GM23338 (cell line): ENCODE results near the gene SART1. TPM values are rescaled to one million over a fixed set of nuclear protein-coding genes. Genes with fewer than 3 reads are reported as not detected.

Source experiments
- ATAC-seq: fragments of 200-7000 bp; cut with Tn5 transposase; 3 replicates; pipeline ENCODE4 v1.9.1; 2020
- DNase-seq: peaks from one replicate; pipeline ENCODE4 v3.0.0-alpha.2; 2015; ENCODE audit warnings: low spot score
- H2AFZ ChIP-seq: fragments of 200-600 bp; sonication (generic); 2 replicates; pipeline ENCODE4 v1.8.0; 2016; ENCODE audit warnings: antibody characterized with exemption, mild to moderate bottlenecking, moderate library complexity
- H3F3A ChIP-seq: fragments of 200-600 bp; sonication (generic); replicated peaks from 2 replicates; pipeline ENCODE4 v1.8.0; 2017; ENCODE audit warnings: antibody characterized with exemption, mixed run types, low read depth
- H3K27ac ChIP-seq: fragments of 200-600 bp; sonication (generic); 2 replicates; pipeline ENCODE4 v1.6.1; 2016; ENCODE audit warnings: low read depth
- H3K27me3 ChIP-seq: fragments of 200-600 bp; sonication (generic); 2 replicates; pipeline ENCODE4 v1.8.0; 2016; ENCODE audit warnings: mild to moderate bottlenecking, mixed run types, moderate library complexity; ENCODE audit not compliant: insufficient read depth
- H3K36me3 ChIP-seq: fragments of 200-600 bp; sonication (generic); 2 replicates; pipeline ENCODE4 v1.8.0; 2016; ENCODE audit warnings: mild to moderate bottlenecking; ENCODE audit not compliant: insufficient read depth
- H3K4me1 ChIP-seq: fragments of 200-600 bp; sonication (generic); 2 replicates; pipeline ENCODE4 v1.8.0; 2016; ENCODE audit warnings: mild to moderate bottlenecking, moderate library complexity; ENCODE audit not compliant: insufficient read depth
- H3K4me2 ChIP-seq: fragments of 200-600 bp; sonication (generic); 2 replicates; pipeline ENCODE4 v1.7.1; 2017; ENCODE audit warnings: mixed run types
- H3K4me3 ChIP-seq: fragments of 200-600 bp; sonication (generic); 2 replicates; pipeline ENCODE4 v1.6.1; 2016; ENCODE audit warnings: mixed run types
- H3K79me2 ChIP-seq: fragments of 200-600 bp; sonication (generic); replicated peaks from 2 replicates; pipeline ENCODE4 v1.8.0; 2017; ENCODE audit warnings: mild to moderate bottlenecking; ENCODE audit not compliant: insufficient read depth
- H3K9me2 ChIP-seq: fragments of 200-600 bp; sonication (generic); 2 replicates; pipeline ENCODE4 v1.8.0; 2017; ENCODE audit not compliant: insufficient read depth
- H4K20me1 ChIP-seq: fragments of 200-600 bp; sonication (generic); replicated peaks from 2 replicates; pipeline ENCODE4 v1.8.0; 2017; ENCODE audit warnings: mild to moderate bottlenecking; ENCODE audit not compliant: insufficient read depth
- H3K27ac Mint-ChIP-seq: 2 replicates; pipeline ENCODE4 v1.8.0; 2020; ENCODE audit warnings: inconsistent platforms, mild to moderate bottlenecking, moderate library complexity, mixed read lengths
- H3K27me3 Mint-ChIP-seq: 3 replicates; pipeline ENCODE4 v1.8.0; 2022; ENCODE audit warnings: low read depth, mild to moderate bottlenecking, moderate library complexity, mixed read lengths, inconsistent platforms; ENCODE audit not compliant: insufficient read depth, poor library complexity
- H3K36me3 Mint-ChIP-seq: 3 replicates; pipeline ENCODE4 v1.8.0; 2021; ENCODE audit warnings: low read depth, mild to moderate bottlenecking, inconsistent platforms, moderate library complexity, mixed read lengths
- H3K4me1 Mint-ChIP-seq: 3 replicates; pipeline ENCODE4 v1.8.0; 2020; ENCODE audit warnings: mild to moderate bottlenecking, inconsistent platforms, mixed read lengths
- H3K4me3 Mint-ChIP-seq: 3 replicates; pipeline ENCODE4 v1.8.0; 2021; ENCODE audit warnings: moderate library complexity, mild to moderate bottlenecking, inconsistent platforms, mixed read lengths
- H3K9me3 Mint-ChIP-seq: 3 replicates; pipeline ENCODE4 v1.8.0; 2020; ENCODE audit warnings: moderate library complexity, mild to moderate bottlenecking, inconsistent platforms, mixed read lengths
- CREB1 ChIP-seq: fragments of 250-450 bp; sonication (Bioruptor Pico); IDR thresholded peaks from 2 replicates; pipeline ENCODE4 v1.5.0; 2020; ENCODE audit warnings: low read depth, mild to moderate bottlenecking, moderate library complexity
- CTCF ChIP-seq, 2 experiments: fragments of 200-600 bp in 1 of 2; sonication (generic) in 1 of 2; conservative IDR thresholded peaks; 2 replicates each; pipeline versions ENCODE4 v1.5.1 to v1.6.1; 2016 to 2017; ENCODE audit warnings: antibody characterized with exemption in 2 of 2, low read depth in 2 of 2, mild to moderate bottlenecking in 2 of 2, moderate library complexity in 1 of 2
- ETS1 ChIP-seq: IDR thresholded peaks from 2 replicates; pipeline ENCODE4 v1.6.1; 2016; ENCODE audit warnings: antibody characterized with exemption
- EZH2 ChIP-seq: fragments of 200-600 bp; sonication (generic); IDR thresholded peaks from one replicate; pipeline ENCODE4 v1.8.0; 2017; ENCODE audit warnings: antibody characterized with exemption, mild to moderate bottlenecking, low read depth; ENCODE audit not compliant: unreplicated experiment
- EZH2phosphoT487 ChIP-seq: fragments of 200-600 bp; sonication (generic); IDR thresholded peaks from one replicate; pipeline ENCODE4 v1.8.1; 2018; ENCODE audit warnings: antibody characterized with exemption; ENCODE audit not compliant: unreplicated experiment
- JUNB ChIP-seq: IDR thresholded peaks from one replicate; pipeline ENCODE4 v1.6.1; 2016; ENCODE audit warnings: antibody characterized with exemption; ENCODE audit not compliant: unreplicated experiment
- NANOG ChIP-seq: IDR thresholded peaks from 2 replicates; pipeline ENCODE4 v1.6.1; 2016; ENCODE audit warnings: antibody characterized with exemption, borderline replicate concordance
- POLR2AphosphoS5 ChIP-seq: IDR thresholded peaks from 2 replicates; pipeline ENCODE4 v1.6.1; 2016; ENCODE audit warnings: antibody characterized with exemption, low read depth
- REST ChIP-seq: IDR thresholded peaks from one replicate; pipeline ENCODE4 v1.6.1; 2018; ENCODE audit warnings: antibody characterized with exemption; ENCODE audit not compliant: unreplicated experiment
- STAT1 ChIP-seq: IDR thresholded peaks from one replicate; pipeline ENCODE4 v1.6.1; 2016; ENCODE audit warnings: antibody characterized with exemption; ENCODE audit not compliant: unreplicated experiment
- ZNF114 ChIP-seq: fragments of 250-450 bp; sonication (Bioruptor Pico); IDR thresholded peaks from 2 replicates; pipeline ENCODE4 v1.5.0; 2020; ENCODE audit warnings: mild to moderate bottlenecking, moderate library complexity
- ZNF331 ChIP-seq: fragments of 250-450 bp; sonication (Bioruptor Pico); IDR thresholded peaks from 2 replicates; pipeline ENCODE4 v1.5.0; 2020; ENCODE audit warnings: low read depth, mild to moderate bottlenecking, moderate library complexity
- ZNF462 ChIP-seq: fragments of 250-450 bp; sonication (Bioruptor Pico); IDR thresholded peaks from 2 replicates; pipeline ENCODE4 v1.5.0; 2020; ENCODE audit warnings: mild to moderate bottlenecking, moderate library complexity
- polyA plus RNA-seq: library from polyadenylated mRNA; unstranded; fragments of >200 nt; fragmentation: Nextera tagmentation; extraction: Ambion mirVana; gene quantifications from 2 replicates; pipeline ENCODE4 v1.2.1, GENCODE V29; 2016
- total RNA-seq: library from RNA; depleted of rRNA; stranded (reverse); fragments of >200 nt; shearing (Covaris generic); gene quantifications from 2 replicates; pipeline ENCODE4 v1.2.3, GENCODE V29; 2014

Gene SART1
- total and polyA plus RNA-seq, 2 experiments from 2014 or later = 43.9 to 91.0 TPM

GRCh38 chr11:65964906-65965305, 3.4 kb downstream of the SART1 start:
- Histone ChIP-seq H2AFZ (no peak overlapping the region), H3K4me3 (no peak overlapping the region), H3K79me2 (peaks cover 26% of the 10 kb centered on the region), H3K9me2 (no peaks in the 10 kb centered on the region), H3K4me2 (no peak overlapping the region), H4K20me1 (peaks cover 13% of the 10 kb centered on the region), H3K36me3 (no peaks in the 10 kb centered on the region; the same call in 1 of the 2 replicates), H3K4me1 (peaks cover 8% of the 10 kb centered on the region), H3K27me3 (no peaks in the 10 kb centered on the region), H3K27ac (no peak overlapping the region), H3F3A (peaks cover 3% of the 10 kb centered on the region; the same call in 1 of the 2 replicates)
- no peak for ATAC-seq
- H3K4me3 Mint-ChIP-seq = no peak overlapping the region
- no peak for TF ChIP-seq ZNF114 (CRISPR knock-in tag)
- TF ChIP-seq NANOG = no peak
- TF ChIP-seq REST = no peak
- TF ChIP-seq CREB1 (CRISPR knock-in tag) = no peak
- TF ChIP-seq CTCF (conservative IDR thresholded peaks at IDR 0.05; ENCODE audit: low read depth in 2 of 2) = no peak
- no peak for TF ChIP-seq ETS1
- TF ChIP-seq EZH2phosphoT487 = no peak
- TF ChIP-seq EZH2 = no peak
- no peak for TF ChIP-seq ZNF331
- TF ChIP-seq ZNF462 (CRISPR knock-in tag) = no peak
- TF ChIP-seq STAT1 = no peak
- TF ChIP-seq JUNB = no peak
- no peak for TF ChIP-seq POLR2AphosphoS5
- peaks cover 19% of the 10 kb centered on the region for H3K27me3 Mint-ChIP-seq
- no peak for DNase-seq
- H3K4me1 Mint-ChIP-seq = peaks cover 12% of the 10 kb centered on the region
- H3K9me3 Mint-ChIP-seq = peaks cover 2% of the 10 kb centered on the region; the same call in 1 of the 3 replicates
- H3K27ac Mint-ChIP-seq = no peak overlapping the region
- peaks cover 58% of the 10 kb centered on the region for H3K36me3 Mint-ChIP-seq
